Measurements from ENCODE around the gene GJD3.

DNA sequence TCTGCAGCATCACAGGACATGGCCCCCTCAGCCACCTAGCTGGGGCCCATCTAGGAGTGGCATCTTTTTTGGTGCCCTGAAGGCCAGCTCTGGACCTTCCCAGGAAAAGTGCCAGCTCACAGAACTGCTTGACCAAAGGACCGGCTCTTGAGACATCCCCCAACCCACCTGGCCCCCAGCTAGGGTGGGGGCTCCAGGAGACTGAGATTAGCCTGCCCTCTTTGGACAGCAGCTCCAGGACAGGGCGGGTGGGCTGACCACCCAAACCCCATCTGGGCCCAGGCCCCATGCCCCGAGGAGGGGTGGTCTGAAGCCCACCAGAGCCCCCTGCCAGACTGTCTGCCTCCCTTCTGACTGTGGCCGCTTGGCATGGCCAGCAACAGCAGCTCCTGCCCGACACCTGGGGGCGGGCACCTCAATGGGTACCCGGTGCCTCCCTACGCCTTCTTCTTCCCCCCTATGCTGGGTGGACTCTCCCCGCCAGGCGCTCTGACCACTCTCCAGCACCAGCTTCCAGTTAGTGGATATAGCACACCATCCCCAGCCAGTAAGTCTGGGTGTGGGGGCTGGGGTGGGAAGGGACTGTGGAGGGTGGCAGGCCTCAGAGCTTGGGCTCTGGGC is 33.6 kb downstream of the GJD3 start:
- TF ChIP-seq RAD21 (conservative IDR thresholded peaks at IDR 0.05) (no peak), MXI1 (conservative IDR thresholded peaks at IDR 0.05; ENCODE audit: poor library complexity, severe bottlenecking) (no peak), EZH2 (IDR thresholded peaks at IDR 0.05; ENCODE audit: borderline replicate concordance, insufficient read depth, low read length, poor library complexity, severe bottlenecking) (no peak), TAF1 (IDR thresholded peaks at IDR 0.05; ENCODE audit: low read depth) (no peak), POLR2AphosphoS5 (IDR thresholded peaks at IDR 0.05) (no peak)
- TF ChIP-seq, protein P1, sequence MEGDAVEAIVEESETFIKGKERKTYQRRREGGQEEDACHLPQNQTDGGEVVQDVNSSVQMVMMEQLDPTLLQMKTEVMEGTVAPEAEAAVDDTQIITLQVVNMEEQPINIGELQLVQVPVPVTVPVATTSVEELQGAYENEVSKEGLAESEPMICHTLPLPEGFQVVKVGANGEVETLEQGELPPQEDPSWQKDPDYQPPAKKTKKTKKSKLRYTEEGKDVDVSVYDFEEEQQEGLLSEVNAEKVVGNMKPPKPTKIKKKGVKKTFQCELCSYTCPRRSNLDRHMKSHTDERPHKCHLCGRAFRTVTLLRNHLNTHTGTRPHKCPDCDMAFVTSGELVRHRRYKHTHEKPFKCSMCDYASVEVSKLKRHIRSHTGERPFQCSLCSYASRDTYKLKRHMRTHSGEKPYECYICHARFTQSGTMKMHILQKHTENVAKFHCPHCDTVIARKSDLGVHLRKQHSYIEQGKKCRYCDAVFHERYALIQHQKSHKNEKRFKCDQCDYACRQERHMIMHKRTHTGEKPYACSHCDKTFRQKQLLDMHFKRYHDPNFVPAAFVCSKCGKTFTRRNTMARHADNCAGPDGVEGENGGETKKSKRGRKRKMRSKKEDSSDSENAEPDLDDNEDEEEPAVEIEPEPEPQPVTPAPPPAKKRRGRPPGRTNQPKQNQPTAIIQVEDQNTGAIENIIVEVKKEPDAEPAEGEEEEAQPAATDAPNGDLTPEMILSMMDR (IDR thresholded peaks at IDR 0.05; ENCODE audit: poor library complexity, severe bottlenecking), result no peak

Measured in neural cell (in vitro differentiated cells).